GM18507 (cell line): ENCODE data around the gene DENND1A.
A peak's percentile ranks its signal among the peaks of the same experiment; 100 is the strongest.

ENCODE experiments used
- DNase-seq: peaks from one replicate; pipeline ENCODE4 v3.0.0; 2011; ENCODE audit warnings: low read depth; ENCODE audit not compliant: insufficient read length; ENCODE audit errors: extremely low spot score
- FAIRE-seq: peaks from 2 replicates; lab custom pipeline; 2011; peaks lifted over from hg19 to GRCh38; lab: Jason Lieb, UNC

DENND1A gene

DNA sequence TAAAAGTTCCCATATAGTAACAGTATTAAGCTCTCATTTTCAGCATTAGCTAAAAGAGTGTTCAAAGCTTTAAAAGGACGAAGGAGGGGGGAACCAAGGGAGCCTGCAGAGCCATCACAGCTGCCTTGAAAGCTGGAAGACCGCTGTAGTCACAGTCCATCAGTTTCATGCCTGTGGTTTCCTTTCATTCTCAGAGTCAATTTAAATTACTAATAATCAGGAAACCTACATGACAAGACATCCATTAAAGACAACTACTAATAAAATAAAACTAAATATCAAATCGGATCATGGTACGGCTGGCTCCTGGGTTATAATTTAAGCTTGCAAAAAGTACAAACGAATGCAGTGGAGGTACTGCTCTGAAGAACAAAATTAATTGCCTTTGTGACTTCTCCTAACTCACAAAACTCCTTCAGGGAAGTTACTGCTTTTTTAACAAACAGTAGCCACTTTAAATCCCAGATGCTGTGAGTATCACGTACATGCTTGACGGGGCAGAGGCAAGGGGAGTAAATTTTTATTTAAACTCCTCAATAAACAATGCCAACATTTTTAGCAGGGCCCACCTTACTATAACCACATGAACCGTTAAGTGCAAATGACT lies 213.5 kb downstream of the DENND1A start:
- DNase-seq: no peak
- peak; percentile 81 for FAIRE-seq

DNA sequence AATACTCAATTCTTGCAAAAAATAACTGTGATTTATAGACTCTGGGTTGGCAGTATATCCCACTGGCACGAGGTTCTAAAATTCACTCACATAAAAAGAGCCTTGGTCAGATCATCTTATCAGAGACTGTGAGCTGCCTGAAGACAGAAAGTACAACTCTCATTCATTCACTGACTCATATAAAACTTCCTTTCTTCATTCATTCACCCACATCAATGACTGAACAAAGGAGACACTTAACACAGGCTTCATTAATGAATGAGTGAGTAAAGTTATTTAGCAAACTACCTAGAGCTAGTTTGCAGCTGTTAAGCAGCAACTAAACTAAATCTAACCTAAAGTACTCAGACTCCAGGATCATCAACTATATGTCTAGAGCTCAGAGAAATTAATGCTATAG lies 214.7 kb downstream of the DENND1A start:
- DNase-seq (no peak), FAIRE-seq (no peak)

DNA sequence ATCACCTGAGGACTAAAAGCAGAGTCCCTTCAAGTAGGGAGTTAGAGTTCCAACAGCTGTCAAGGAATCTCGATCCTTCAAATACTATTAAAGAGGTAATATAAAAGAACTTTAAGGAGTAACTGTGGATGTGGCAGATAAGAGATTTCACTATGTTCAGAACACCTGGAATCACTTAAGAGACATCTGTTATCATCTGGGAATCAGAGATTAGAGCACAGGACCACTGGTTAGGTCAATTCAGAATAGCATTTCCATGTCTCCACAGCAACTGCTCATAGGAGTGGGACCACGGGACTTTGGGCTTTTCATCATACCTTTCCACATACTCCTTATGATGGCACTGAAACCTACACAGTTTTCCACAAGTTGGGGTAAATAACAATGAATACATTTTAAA lies 216.6 kb downstream of the DENND1A start:
- DNase-seq (no peak), FAIRE-seq (no peak)

DNA sequence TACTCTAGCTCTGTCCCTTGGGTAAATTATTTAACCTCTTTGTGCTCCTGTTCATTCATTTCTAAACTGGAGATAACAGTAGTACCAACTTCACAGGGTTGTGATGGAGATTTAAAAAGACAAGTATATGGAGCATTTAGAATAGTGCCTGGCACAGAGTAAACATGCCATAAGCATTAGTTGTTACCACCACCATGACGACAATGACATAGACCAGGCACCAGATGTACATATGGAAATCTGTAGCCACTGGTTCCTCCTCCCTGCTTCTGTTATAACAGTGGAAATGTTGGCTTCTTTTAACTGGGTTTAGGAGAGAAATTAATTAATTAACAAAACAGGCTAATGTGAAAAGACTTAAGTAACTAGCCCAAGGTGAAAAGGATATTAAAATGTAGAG lies 217.5 kb downstream of the DENND1A start:
- DNase-seq (no peak), FAIRE-seq (no peak)

DNA sequence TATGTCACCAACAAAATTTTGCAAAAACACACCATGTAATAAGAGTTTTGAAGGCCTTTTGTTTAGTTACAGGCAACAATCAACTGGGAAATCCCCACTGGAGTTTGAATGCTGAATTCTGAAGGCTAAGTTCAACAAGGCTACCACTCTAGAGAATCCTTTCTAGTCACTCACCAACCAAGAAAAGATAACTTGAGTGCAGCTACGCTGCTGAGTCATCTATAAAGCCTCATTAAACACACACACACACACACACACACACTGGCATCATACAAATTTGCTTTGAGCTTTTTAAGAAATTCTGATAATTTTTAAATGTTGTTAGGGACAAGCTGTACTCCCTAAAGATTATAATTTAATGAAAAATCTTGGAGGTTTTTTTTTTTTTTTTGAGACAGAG lies 219.6 kb downstream of the DENND1A start:
- DNase-seq (no peak), FAIRE-seq (no peak)

DNA sequence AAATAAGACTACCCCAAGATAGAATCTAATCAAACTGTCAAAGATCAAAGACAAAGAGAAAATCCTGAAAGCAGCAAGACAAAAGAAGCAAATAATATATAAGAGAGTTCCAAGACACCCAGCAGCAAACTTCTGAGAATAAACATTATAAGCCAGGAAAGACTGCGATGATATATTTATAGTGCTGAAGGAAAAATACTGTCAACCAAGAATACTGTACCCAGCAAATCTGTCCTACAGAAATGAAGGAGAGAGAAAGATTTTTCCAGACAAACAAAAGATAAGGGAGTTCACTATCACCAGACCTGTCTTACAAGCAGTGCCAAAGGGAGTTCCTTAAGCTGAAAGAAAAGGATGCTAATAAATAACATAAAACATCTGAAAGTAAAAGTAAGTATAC lies 227.4 kb downstream of the DENND1A start:
- DNase-seq: no peak

DNA sequence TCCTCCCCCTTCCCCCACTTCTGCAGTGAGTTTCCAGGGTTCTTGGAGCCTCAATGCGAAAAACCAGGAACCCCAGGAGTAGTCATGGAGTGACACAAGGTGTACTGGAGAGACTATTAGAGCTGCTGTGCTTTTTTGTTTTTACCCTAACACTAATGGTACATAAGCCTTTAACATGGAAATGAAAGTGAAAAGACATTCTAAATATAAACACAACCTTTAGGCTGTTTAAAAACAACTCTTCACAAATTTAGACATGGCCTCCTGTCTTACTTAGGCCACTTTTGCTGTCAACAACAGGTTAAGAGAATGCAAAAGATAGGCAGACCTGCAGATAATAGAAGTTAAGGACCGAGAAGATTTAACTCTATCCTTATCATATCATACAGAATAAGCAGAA lies 232.2 kb downstream of the DENND1A start:
- no peak for DNase-seq
- FAIRE-seq: peak; percentile 49

More for the DNA sequence above, 227.4 kb downstream of the DENND1A start:
- FAIRE-seq: no peak

DNA sequence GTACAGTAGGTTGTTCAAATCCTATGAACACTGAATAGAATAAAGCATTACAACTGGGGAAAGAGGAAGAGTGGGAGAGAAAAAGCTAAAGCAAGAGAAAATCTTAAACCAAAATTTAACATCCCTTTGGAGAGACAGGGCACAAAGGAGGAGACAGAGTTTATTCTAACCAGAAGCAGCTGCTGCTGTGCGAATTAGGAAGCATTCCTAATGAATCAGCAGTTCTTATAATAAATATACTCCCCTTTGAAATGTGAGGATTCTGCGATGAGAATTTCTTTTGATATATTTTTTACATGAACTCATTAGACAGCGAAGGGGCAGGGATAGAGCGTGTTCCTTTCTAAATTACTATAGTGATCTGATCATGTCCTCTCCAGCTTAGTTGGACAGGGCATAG lies 233.4 kb downstream of the DENND1A start:
- no peak for FAIRE-seq
- DNase-seq: no peak

DNA sequence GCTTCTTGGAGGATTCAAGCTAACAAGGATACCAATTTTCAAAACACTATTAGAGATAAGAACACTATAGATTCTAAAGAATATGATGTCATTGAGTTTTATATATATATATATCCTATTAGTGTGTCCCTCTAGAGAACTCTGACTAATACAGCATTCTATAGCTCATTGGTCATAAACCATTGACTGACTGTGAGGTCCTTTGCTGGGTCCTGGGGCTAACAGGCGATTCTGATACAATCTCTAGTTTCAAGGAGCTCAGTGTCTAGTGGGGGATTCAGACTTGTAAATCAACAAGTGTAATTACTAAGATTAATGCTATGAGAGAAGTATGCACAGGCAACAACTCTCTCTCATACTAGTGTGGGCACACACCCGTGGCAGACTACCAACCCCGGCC lies 234.5 kb downstream of the DENND1A start:
- FAIRE-seq: no peak
- DNase-seq: no peak

DNA sequence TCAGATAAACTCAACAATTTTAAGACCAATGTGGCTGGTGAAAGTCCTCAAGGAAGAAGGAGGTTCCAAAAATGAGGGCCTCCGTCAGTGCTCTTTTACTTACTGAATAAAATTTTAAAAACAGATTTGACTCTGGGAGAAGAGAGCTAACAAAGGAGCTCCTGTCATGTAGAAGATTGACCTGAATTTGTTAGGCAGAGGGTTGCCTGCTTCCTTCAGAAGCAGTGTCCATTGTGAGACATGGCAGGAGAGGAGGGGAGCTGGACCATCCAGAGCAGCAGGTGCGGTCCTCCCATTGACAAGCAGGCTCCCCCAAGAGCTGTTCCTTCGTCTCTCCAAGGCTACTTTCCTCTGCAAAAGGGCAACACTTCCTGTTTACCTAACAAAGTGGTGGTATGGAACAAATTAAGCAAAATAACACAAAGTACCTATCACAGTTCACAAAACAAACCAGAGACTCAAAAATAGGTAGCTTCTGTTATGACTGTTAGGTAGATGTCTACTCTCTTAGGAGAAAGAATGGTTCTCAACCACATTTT lies 238.1 kb downstream of the DENND1A start:
- no peak for FAIRE-seq
- DNase-seq: no peak

DNA sequence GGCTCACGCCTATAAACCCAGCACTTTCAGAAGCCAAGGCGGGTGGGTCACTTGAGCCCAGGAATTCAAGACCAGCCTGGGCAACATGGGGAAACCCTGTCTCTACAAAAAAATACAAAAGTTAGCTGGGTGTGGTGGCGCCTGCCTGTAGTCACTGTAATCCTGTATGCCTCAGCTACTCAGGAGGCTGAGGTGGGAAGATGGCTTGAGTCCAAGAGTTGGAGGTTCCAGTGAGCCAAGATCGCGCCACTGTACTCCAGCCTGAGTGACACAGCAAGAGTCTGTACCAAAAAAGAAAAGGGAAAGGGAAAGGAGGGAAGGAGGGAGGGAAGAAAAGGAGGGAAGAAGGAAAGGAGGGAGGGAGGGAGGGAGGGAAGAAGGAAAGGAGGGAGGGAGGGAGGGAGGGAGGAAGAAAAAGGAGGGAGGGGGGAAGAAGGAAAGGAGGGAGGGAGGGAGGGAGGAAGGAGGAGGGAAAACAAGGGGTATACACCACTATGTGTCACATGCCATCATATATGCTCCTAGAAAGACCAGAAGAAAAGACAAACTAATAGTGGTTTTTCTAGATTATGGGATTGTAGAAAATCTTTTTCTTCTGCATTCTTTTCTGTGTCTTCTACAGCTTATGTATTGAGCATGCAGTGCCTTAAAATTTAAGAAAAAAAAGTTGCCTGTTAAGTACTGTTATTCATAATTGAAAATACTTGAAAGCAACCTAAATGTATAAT lies 240.1 kb downstream of the DENND1A start:
- no peak for DNase-seq
- no peak for FAIRE-seq

DNA sequence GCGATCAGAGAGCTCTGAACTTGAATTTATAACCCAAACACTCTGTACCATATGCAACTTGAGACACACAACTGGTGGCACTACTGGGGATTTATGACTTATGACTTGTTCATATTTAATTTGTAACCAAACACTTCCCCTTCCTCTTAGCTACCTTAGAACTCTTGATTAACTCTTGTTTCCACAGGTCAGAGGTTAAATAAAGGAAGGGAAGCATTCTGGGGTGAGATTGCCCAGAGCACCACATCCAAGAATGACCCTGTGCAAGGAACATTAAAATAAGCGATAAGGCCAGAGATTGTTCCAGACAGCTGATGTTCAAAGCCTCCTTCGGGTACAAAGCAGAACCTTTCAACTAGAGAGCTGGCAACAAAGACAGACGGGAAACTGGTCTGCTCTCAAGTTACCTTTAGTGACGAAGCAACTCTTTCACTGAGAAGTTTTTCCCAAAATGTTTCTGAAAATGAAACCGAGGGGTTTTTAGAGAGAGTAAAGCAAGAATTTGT lies 242.6 kb downstream of the DENND1A start:
- DNase-seq (no peak), FAIRE-seq (peak; percentile 9)

DNA sequence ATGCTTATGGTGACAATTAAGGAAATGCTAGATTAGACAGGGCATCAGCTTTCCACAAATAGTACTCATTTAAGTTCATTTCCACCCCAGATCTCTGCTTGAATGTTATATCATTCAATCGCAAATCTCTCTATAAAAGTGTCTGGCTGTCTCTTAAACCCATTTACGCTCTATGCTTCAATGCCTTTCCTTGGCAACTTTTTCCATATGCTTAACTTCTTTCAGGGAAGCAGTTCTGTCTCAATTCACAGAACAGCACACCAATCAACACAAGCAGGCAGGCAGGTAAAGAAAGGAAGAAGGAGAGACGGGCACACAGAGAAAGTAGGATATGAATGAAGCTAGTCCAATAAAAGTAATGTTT lies 243.1 kb downstream of the DENND1A start:
- DNase-seq: no peak
- FAIRE-seq: no peak

DNA sequence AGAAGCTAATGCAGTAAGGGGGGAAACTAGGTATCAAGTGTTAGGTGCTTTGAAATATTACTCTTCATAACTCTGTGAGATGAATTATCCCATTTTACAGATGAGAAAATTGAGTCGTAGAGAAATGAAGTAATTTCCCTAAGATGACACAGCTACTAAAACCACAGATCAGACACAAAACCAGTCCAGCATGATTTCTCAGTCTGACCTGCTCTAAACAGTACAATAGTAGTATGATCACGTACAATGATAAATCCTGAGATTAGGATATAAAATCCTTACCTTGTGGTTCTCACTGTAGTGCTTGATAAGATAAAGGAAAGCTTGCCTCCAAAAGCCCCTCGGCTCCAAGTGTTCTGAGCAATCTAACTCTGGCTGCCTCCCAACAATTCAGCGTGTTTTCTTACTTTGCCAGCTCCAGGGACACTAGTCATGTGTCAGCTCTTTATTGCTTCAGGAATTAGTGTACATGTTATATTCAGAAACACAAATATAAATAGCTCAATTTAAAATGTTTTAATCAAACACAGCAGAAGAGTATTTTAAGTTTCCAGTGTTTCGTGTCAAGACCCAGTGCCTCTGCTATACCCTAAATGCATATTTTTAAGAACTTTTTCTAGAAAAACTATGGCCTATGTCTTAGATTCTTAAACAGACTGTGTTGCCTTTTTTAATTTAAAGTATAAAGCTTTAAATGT lies 243.6 kb downstream of the DENND1A start:
- no peak for FAIRE-seq
- DNase-seq: no peak

DNA sequence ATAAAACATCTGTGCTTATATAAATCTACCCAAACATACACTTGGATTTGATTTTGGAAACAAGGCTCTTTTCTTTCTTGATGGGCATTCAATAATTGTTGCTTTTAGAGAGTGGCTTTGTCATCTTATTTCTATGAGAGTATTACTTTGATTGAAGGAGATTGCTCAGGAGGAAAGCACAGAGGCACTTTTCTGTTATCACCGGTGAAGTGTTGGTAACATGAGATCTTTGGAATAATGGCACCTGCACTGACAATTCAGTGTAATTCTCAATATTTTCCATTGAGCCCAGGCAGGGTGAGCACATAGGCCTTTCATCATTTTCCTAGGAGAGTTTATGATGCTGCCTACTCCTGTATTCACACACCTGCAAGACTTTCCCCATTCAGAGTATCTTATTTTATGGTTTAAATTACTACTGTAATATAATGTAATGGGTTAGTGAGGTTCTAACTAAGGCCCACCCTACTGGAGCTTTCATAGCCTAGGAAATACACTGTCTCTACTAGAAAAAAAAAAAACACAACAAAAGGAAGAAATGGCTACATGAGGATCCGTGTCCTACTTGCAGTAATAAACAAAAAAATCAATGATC lies 244.3 kb downstream of the DENND1A start:
- FAIRE-seq (no peak), DNase-seq (no peak)

DNA sequence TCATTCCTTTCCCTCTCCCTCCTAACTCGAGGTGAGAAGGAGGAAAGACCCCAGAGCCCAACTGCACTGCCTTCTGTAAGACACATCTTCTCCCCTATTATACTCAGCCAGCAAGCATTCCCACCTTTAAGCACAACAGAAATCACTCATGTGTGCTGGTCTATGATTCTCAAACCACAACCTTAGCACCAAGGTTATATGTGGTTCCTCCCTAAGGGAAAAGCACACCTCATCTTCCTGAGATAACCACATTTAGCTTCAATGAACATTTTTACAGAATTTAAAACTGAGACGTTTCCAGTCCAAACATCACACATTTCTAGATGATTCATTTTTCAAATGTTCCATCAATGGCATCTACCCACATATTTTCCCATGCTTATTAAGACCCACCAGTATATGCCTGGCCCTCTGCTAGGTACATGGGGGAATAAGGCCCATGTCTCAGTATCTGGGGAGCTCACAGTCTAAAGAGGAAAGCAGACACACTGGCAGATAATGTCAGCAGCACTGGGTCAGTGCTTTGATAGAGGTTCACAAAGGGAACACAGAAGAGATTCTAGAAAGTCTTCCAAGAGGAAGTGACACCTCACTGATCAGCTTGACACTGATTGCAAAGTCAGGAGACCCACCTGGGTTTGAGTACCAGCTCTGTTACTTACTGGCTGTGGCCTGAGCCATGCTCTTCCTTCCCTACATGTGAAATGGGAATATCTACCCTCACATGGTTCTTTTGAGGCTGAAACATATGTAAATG lies 245.4 kb downstream of the DENND1A start:
- FAIRE-seq: peak; percentile 72
- DNase-seq: no peak

DNA sequence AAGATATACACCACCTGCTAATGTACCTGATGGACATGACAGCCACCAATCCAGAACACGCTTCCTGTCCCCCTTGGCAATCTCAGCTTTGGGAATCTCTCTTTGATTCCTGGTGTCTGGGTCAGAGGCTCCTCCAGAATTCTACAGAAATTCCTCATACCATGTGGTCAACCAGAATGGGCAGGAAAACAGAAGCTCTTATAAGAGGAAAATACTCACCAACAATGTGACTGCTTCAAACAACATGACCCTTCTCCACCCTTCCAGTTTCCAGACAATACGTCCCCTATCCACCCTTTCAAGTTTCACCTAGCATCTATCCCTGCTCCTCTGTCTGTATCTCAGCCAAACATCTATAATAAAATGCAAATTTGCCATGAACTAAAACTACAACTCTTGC lies 247.2 kb downstream of the DENND1A start:
- FAIRE-seq (no peak), DNase-seq (no peak)

DNA sequence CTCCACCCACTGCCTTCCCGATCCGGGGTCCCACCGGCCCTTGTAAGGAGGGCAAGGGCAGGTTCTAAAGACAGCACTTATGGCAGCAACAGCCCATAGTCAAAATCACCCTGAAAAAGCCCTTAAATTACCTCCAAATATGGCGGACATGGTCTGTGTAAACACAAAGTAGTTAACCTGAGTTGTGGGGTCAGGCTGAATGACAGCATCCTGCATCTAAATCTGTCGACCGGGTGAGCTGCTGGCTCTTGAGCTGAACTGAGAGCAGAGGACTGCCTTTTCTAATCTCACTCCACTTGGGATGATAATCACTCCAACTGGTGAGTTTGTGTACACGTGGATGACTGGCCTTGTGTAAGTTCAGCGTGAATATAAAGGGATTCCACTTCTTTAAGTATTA lies 249.6 kb downstream of the DENND1A start:
- no peak for FAIRE-seq
- DNase-seq: no peak

DNA sequence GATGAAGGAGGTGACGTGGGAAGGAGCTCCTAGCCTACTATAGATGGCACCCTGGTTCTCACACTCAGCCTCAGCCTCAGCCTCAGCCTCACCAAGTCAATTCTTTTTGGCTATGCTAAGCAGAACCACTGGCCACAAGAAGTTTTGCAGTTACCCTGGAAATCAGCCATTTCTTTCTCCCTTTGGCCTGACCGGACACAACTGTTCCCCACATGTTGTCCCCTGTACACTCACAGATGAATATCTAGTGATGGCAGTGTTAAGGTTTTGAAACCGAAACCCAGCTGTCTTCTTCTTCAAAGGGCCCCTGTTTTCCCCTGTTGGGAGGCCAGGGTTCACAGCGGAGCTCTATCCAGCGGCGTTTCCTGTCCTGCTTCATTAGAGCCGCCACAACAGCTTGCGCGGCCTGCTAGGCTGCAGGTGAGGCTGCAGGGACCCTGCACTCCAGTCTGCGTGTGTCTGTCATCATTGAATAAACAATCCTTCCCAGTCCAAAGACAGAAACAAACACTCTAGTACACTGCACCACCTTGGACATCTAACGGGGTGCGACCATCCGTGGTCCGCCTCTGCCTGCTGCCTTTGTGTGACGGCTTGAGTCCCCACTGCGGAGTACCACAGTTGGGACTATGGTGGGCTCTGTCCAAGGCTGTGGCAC lies 250.5 kb downstream of the DENND1A start:
- peak; percentile 91 for FAIRE-seq
- DNase-seq: peak; percentile 63
